Dedifferentiated amniotic fluid mesenchymal stem cell (primary cell): Measurements from ENCODE around the gene THAP11.
A peak's percentile ranks its signal among the peaks of the same experiment; 100 is the strongest.

Experiments
- DNase-seq: peaks from one replicate; pipeline ENCODE4 v3.0.0-alpha.2; 2016; ENCODE audit errors: extremely low spot score

THAP11 gene

DNA sequence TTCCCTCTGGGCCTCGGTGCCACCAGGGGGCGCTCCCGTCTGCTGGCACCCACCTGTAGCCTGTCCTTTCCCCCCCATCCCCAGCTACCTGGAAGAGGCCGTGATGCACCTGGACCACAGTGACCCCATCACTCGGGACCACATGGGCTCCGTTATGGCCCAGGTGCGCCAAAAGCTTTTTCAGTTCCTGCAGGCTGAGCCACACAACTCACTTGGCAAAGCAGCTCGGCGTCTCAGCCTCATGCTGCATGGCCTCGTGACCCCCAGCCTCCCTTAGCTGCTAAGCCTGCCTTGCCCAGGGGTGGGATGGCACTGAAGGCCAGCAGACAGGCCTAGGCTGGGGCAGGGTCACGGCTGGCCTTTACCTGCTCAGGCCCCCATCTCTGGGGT lies 41.7 kb downstream of the THAP11 start:
- DNase-seq, result no peak

DNA sequence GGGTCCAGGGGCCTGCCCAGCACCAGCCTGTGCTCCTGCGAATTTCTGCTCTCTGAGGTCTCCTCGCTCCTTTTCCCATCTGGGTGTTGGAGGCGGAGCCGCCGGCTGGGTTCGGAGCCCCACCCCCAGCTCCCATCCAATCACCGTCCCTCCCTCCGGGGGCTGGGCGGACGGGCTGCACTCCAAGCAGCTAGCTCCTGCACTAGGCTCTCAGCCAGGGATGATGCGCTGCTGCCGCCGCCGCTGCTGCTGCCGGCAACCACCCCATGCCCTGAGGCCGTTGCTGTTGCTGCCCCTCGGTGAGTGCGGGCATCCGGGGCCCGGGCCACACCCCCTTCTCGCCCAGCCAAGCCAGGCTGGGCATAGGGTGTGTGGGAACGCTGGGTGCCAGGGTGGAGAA lies 42.6 kb downstream of the THAP11 start, which contains the start of gene NRN1L:
NRN1L (plus strand) TSS at position 202 of the 400 bp plus-strand sequence; CDS start at position 221, 19 bp downstream.
- DNase-seq, result peak; percentile 47

DNA sequence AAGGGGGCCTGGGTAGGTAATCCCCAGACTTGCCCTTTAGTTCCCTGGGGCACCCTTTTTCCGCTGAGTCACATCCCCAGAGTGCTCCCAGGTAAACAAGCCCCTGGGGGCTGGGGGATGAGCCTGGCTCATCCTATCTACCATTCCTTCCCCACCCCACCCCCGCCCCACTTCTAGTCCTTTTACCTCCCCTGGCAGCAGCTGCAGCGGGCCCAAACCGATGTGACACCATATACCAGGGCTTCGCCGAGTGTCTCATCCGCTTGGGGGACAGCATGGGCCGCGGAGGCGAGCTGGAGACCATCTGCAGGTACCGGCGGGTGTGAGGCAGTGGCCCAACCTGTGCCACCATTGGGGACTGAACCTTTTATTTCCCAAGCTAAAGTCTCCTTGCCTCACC lies 43.4 kb downstream of the THAP11 start:
- no peak for DNase-seq

DNA sequence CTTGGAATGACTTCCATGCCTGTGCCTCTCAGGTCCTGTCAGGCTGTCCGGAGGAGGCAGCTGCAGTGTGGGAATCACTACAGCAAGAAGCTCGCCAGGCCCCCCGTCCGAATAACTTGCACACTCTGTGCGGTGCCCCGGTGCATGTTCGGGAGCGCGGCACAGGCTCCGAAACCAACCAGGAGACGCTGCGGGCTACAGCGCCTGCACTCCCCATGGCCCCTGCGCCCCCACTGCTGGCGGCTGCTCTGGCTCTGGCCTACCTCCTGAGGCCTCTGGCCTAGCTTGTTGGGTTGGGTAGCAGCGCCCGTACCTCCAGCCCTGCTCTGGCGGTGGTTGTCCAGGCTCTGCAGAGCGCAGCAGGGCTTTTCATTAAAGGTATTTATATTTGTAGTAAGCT lies 43.9 kb downstream of the THAP11 start:
- DNase-seq, result no peak

DNA sequence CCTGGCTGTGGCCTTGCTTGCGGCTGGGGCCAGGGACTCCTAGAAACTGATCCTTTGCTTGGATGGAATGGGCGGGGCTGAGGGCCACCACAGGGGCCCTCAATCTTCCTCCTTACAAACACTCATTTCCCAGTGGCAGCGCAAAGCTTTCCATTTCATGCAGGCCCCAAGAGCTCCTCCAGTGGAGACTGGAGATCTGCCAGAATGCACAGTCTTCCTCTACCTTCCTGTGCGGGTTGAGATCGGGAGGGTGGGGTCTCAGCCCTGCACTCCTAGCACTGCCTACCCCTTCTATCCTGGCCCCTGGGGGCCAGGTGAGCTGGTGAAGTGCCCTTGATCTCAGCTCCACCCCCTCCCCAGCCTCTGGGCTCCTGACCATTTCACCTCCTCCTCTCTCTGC lies 44.3 kb downstream of the THAP11 start:
- DNase-seq, result no peak

DNA sequence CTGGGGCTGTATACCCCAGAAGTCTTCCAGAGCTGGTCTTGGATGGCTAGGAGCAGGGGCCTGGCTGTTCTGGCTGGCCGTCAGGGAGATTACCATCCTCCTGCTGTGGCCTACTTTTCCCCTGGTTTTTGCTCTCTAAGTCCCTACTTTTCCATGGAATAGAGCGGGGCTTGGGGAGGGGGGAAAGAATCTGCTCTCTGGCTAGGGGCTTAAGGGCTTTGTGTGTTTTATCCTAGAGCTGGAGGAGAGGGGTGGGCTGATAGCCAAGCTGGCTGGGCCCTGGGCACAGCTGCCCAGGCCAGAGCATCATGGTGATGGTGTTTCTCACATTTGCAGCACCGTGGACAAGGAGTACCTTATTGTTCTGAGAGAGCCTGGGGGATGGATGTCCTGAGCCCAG lies 46.2 kb downstream of the THAP11 start:
- DNase-seq, result no peak

DNA sequence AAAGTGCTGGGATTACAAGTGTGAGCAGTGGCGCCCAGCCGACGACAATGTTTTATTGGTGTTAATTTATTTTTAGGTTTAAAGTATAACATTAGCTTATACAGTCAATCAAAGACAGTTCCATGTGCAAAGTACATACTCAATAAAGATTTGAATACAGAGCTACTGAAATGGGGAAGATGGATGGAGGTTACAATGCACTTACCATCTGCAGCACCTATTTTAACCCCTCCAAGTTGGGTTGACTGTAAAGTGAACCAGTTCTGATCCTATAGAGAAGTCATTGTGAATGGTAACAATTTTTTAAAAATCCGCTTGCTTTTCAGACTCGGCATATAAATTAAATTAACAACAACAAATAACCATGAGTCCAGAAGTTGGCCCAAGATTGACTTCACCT lies 50.3 kb downstream of the THAP11 start:
- no peak for DNase-seq

DNA sequence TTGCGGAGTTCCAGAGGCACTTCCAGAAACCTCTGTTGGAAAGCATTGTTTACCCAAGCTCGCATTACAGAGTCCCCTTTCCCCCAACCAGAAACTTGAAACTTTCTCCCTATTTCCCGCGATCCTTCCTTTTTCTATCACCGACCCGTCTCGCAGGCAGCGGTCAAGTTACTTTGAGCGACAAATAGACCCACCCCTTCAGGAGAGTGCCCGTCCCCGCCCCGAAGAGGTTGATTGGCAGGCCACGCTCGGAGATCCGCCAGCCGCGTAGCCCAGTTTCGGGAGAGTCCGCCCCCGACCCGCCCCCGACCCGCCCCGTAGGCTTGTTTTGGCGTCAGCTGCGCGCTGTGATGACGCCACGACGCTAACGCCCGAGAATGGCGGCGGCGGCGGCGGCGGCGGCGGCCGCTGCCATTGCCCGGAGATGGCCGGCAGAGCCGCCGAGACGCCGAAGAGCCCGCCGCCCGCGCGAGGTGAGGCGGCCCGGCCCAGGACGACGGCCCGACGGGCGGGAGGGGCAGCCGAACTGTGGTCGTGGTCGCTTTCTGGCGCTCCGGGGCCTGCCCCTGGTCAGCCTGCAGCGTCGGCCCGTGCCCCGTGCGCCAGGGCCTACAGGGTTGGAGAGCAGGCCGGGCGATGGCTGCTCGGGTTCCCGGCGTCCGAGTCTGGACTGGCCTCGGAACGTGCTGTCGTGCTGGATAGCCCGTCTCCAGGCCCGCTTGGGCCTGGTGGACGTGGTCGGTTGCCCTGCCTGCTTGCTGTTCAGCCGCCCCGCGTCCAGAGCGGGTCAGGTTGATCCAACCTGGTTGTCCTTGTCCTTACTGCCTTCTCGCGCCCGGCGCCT lies 51.0 kb downstream of the THAP11 start, which contains the start of gene PSKH1:
PSKH1 (plus strand) TSS at position 356 of the 844 bp plus-strand sequence. CDS start 15,496 bp downstream, outside the sequence.
- DNase-seq, result peak; percentile 95
